GM21526 (cell line): ENCODE results near the gene ZNF286A.
"Not testable (repeated sequence)": the region's sequence is repeated elsewhere in the genome, so short reads cannot be mapped to it uniquely, and the experiment has no call there.

Source experiments
- ATAC-seq: cut with Tn5 transposase; IDR thresholded peaks from one replicate; pipeline ENCODE4 v1.9.1; 2021; ENCODE audit warnings: moderate library complexity; ENCODE audit not compliant: unreplicated experiment, low FRiP score

The ZNF286A gene

DNA sequence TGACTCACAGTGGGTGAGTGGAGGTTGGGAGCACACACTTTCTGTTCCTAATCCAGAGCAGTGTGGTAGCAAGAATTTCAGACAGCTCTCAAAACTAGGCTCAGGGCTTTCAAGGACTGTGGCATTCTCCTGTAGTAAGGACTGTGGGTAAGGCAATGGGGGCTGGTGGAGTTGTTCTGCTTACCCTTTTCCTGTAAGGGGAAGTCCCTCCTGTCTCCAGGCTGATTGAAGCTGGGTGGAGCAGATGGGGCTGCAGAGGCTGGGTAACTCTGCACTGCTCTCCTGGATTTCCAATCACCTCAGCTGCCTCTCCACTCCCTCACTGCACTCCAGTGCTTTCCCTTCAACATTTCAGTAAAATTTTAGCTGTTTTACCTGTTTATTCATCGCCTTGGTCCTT lies 12.1 kb upstream of the ZNF286A start:
- ATAC-seq = not testable (repeated sequence)

DNA sequence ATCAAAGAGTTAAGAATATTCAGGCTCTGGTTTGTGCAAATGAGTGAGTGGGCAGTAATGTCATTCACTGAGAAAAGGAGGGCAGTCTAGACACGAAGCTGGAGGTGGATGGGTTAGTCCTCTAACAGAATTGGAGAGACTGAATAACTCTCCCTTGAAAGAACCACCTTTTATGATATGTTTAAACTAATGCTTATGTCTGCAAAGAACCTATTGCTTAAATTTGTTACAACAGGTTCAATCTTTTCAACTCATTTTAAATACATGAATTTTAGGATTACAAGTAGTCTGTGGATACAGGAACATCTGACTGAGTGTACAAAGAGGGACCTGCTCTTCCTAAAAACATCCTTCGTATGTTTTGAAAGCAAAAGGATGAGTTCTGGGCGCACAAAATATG lies 585 bp upstream of the ZNF286A start:
- not testable (repeated sequence) for ATAC-seq

- ATAC-seq = not testable (repeated sequence)
Observed at GRCh38 chr17:15699937-15700336, 385 bp downstream of the ZNF286A start.

GRCh38 chr17:15704239-15704638 lies 4.7 kb downstream of the ZNF286A start:
- ATAC-seq = not testable (repeated sequence)

DNA sequence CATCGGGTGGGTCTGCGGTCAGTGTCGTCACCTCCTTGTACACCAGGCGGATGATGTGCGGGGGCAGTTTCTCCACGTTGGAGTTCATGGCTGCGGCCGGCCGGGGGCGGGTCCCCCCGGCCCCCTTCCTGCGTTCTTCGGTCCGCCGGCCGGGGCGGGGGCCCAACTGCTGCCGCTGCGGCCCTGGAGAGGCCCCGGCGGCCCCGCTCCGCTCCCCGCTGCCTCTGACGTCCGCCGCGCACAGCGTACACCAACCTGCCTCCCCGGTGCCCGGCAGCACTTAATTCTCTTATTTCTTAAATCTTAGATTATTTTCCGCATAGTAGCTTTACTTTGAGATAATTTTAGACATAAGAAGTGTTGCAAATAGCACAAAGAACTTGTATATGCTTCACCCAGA lies 5.3 kb downstream of the ZNF286A start:
- not testable (repeated sequence) for ATAC-seq

DNA sequence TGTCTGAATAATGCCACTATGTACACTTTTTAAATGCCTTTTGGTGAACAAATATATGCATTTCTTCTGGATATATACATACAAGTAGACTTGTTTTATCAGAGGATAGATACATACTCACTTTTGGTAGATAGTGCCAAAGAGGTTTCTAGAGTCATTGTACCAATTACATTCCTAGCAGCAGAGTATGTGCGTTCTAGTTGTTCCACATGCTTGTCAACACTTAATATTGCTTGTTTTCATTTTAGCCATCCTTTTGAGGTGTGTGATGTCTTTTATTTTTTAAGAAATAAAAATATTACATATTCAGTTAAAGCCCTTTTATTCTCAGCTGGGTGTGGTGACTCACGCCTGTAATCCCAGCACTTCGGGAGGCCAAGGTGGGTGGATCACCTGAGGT lies 9.3 kb downstream of the ZNF286A start:
- ATAC-seq = not testable (repeated sequence)

DNA sequence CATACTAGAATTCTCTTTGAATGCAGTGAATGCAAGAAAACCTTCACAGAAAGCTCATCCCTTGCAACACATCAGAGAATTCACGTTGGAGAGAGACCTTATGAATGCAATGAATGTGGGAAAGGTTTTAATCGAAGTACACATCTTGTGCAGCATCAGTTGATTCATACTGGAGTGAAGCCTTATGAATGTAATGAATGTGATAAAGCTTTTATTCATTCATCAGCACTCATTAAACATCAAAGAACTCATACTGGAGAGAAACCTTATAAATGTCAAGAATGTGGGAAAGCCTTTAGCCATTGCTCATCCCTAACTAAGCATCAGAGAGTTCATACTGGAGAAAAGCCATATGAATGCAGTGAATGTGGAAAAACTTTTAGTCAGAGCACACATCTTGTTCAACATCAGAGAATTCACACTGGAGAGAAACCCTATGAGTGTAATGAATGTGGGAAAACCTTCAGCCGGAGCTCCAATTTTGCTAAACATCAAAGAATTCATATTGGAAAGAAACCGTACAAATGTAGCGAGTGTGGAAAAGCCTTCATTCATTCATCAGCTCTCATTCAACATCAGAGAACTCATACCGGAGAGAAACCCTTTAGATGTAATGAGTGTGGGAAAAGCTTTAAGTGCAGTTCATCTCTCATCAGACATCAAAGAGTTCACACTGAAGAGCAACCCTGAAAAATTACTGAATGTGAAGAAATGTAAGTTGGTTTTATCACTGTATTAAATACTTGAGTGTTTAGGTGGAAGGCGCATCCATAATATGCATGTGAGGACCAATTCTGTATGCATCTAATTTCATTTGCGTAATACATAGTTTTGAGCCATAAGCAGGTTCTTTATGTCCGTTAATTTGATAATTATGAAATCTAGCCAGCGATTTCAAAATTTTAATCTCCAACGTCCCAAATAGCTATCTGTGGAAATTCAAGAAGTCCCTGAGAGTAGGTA lies 17.3 kb downstream of the ZNF286A start:
- not testable (repeated sequence) for ATAC-seq

DNA sequence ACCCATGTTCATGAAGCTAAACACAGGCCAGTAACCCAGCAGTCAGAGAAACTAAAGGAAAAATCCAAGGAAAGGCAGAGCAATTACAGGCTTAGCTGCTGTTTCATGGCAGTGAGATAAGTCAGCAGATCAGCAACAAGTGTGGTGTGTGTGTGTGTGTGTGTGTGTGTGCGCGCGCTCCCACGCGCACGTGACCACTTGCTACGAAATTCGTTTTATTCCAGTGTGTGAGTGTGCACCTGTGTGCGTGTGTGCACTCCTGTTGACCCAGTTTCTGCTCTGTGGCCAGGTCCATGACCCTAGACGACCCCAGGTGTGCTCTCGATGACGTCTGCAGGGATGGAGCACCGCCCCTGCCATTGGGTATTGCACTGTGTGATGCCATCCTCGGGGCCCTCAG lies 31.0 kb downstream of the ZNF286A start:
- ATAC-seq = not testable (repeated sequence)

DNA sequence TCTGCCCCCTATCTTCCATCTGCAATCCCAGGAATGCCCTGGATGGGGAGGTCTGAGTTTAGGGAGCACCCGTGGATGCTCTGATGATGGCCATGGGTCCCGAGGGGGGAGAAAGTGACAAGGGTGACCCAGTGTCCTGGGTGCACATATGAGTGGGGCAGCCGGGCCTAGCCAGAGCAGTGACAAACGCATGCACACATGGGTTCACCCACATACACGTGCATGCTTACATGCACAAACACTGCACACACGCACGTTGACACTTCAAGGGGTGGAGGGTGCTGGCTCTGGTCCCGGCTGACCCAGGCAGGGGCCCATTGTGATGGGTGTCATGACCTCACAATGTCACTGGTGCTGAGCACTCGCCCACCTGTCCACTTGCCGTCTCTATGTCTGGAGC lies 32.3 kb downstream of the ZNF286A start, which contains the start of gene TBC1D26:
Gene TBC1D26, plus strand, starts transcription at position 384 of the 400 bp plus-strand sequence. CDS start 3,066 bp downstream, outside the sequence.
- not testable (repeated sequence) for ATAC-seq

GRCh38 chr17:15733174-15733789 lies 33.7 kb downstream of the ZNF286A start:
- ATAC-seq = not testable (repeated sequence)

- not testable (repeated sequence) for ATAC-seq
Observed at GRCh38 chr17:15736578-15736977, 37.0 kb downstream of the ZNF286A start.

- ATAC-seq = no peak
Observed at GRCh38 chr17:15738066-15738465, 38.5 kb downstream of the ZNF286A start.

GRCh38 chr17:15739259-15739658 lies 39.7 kb downstream of the ZNF286A start:
- ATAC-seq = not testable (repeated sequence)

GRCh38 chr17:15740041-15740440 lies 40.5 kb downstream of the ZNF286A start:
- ATAC-seq = not testable (repeated sequence)

DNA sequence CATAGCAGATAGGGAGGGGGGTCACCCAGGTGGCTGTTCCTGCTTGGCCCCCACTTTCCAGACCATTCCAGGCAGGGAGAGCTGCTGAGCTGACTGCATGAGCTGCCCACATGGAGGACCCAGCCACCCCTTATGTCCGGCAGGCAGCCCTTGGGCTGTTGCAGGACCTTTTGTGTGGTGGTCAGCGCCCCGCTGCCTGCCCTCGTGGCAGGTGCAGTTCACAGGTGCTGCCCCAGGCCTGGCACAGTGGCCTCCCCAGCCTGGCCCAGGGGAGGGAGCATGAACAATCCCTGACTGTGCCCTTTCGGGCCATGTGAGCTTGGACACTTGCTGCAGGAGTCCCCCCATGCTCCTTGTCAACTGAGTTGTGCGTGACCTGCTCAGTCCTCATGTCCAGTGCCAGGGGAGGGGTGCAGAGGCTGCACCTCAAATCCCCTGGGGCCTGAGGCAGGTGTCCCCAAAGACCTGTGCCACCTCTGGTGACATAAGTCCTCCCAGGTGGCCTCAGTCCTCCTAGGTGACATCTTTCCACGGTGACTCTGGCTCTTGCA lies 41.1 kb downstream of the ZNF286A start:
- no peak for ATAC-seq

- ATAC-seq = no peak
Observed at GRCh38 chr17:15741624-15742023, 42.1 kb downstream of the ZNF286A start.

DNA sequence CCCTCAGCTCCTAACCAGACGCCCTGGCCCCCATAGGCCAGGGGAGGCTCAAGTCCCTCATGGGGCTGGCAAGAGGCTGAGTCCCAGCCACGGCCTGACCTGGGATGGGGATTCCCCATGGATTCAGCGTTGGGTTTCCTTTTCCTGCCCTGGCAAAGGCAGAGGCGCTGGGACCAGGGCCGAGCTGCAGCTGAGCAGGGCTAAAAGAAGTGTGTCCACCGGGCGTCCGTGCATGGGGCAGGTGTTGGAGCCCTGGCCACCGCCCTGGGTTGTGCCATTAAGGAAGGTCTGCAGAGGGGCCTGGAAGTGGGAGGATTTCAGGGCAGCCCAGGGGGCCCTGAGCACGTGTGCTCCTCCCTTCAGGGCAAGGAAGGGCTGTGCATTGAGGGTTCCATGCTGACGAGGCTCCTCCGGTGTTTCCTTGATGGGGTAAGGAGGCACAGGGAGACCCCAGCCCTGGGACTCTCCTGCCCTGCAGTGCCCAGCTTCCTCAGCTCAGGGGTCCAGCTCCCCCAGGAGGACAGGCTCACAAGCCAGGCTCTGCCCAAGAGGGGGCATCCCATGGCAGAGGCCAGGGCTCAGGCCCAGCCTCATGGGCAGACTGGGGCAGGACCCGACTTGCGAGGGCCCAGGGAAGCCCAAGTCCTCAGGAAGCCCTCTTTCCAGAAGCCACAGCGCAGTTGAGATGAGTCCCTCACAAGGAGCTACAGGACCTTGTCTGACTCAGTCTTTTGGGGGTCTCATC lies 42.7 kb downstream of the ZNF286A start:
- ATAC-seq = no peak

DNA sequence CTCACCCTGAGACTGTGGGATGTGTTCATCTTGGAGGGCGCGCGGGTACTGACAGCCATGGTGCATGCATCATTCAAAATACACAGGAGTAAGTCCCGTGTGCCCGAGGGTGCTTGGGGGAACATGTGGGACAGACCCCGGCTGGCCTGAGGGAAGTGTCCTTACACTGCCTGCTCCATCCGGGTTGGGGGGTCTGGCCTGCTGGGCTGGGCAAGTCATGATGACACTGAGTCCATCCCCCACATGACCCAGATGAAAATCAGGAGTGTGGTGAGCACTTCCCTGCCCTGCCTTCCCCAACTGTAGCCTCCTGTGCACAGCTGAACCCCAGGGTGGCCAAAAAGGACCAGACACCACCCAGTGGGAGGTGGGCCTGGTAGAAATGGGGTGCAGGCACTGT lies 43.4 kb downstream of the ZNF286A start:
- no peak for ATAC-seq

- ATAC-seq = no peak
Observed at GRCh38 chr17:15744074-15744676, 44.6 kb downstream of the ZNF286A start.

- no peak for ATAC-seq
Observed at GRCh38 chr17:15744885-15745284, 45.3 kb downstream of the ZNF286A start.
